ENCODE measurements around the gene CALD1. TPM values are rescaled to one million over a fixed set of nuclear protein-coding genes. Genes with fewer than 3 reads are reported as not detected.

Gene CALD1
- polyA plus RNA-seq, 1 donor (not counting 4 experiments of a cell fraction or from before 2014, with no cell fraction given), result 229 TPM

DNA sequence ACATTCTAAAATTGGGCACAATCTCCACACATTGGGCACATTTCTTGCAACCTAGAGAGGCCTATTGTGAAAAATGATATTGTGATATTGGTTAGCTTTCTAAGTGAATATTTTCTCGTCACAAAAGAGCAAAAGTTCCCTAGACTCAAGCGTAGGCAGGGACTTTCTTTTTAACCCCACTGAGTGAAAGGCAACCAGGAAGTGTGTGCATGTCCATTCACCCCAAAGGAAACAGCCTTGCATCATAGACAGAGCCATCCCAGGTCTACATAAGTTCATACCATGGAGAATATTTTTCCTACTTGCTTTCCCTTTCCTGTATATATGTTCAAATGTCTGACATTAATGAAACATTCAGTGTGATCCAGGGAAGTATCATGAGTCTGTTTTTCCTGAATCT, 122.6 kb downstream of the CALD1 start:
- DNase-seq (ENCODE audit: low read depth, low spot score), result no peak
- FAIRE-seq, result no peak
- Histone ChIP-seq H2AFZ (ENCODE audit: control insufficient read depth, low read length) (no peak overlapping the region), H3K79me2 (ENCODE audit: control insufficient read depth, insufficient read depth, low read length) (peaks cover 72% of the 10 kb centered on the region), H3K27ac (ENCODE audit: control insufficient read depth, insufficient read depth, low read length) (no peak overlapping the region), H3K27me3 (ENCODE audit: control insufficient read depth, extremely low read depth, insufficient read depth, low read length) (no peaks in the 10 kb centered on the region), H3K9ac (ENCODE audit: control insufficient read depth, extremely low read depth, insufficient read depth, low read length) (no peak overlapping the region), H3K9me3 (ENCODE audit: control insufficient read depth, low read depth, low read length) (no peaks in the 10 kb centered on the region), H3K9me1 (ENCODE audit: control insufficient read depth, extremely low read depth, insufficient read depth, low read length) (peaks cover 2% of the 10 kb centered on the region), H3K4me1 (ENCODE audit: control insufficient read depth, extremely low read depth, insufficient read depth, low read length) (peaks cover 26% of the 10 kb centered on the region), H3K4me3 (ENCODE audit: control insufficient read depth in 2 of 3, extremely low read depth in 1 of 3, insufficient read depth in 2 of 3, low read depth in 1 of 3, low read length in 3 of 3) (no peak overlapping the region), H3K4me2 (ENCODE audit: control insufficient read depth, extremely low read depth, insufficient read depth, low read depth, low read length) (no peak overlapping the region), H3K36me3 (ENCODE audit: control insufficient read depth in 2 of 2, extremely low read depth in 1 of 2, insufficient read depth in 2 of 2, low read length in 2 of 2) (peaks cover 3 to 4% of the 10 kb centered on the region in 2 experiments), H4K20me1 (ENCODE audit: control insufficient read depth, extremely low read depth, insufficient read depth, low read length) (peaks cover 6% of the 10 kb centered on the region)
- dilution Hi-C loops (cut with MboI; ENCODE audit: extremely low pct_ligation_motif_present, low sequenced_read_pairs), result no loop called here
- TF ChIP-seq EZH2 (IDR thresholded peaks at IDR 0.05; ENCODE audit: low read length), result no peak

DNA sequence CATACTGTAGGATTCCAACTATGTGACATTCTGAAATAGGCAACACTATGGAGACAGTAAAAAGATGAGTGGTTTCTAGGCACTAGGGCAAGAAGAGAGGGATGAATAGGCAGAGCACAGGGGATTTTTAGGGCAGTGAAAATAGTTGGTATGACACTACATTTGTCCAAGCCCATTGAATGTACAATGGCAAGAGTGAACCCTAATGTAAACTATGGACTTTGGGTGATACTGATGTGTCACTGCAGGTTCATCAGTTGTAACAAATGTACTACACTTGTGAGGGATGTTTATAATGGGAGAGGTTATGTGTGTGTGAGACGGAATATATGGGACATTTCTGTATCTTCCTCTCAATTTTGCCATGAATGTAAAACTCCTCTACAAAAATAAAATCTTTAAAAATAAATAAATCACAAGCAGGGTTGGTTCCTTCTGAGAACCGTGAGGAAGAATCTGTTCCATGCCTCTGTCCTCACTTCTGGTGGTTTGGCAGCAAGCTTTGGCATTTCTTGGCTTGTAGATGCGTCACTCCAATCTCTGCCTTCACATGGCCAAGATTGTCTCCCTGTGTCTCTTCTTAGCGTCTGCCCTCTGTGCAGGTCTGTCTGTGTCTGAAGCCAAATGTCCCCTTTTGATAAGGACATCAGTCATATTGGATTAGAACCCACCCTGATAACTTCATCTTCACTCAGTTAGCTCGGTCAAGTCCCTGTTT, 123.8 kb downstream of the CALD1 start:
- H4K20me1 ChIP-seq (ENCODE audit: control insufficient read depth, extremely low read depth, insufficient read depth, low read length), result peaks cover 6% of the 10 kb centered on the region
- no peaks in the 10 kb centered on the region for H3K27me3 ChIP-seq (ENCODE audit: control insufficient read depth, extremely low read depth, insufficient read depth, low read length)
- peaks cover 3 to 4% of the 10 kb centered on the region in 2 experiments for H3K36me3 ChIP-seq (ENCODE audit: control insufficient read depth in 2 of 2, extremely low read depth in 1 of 2, insufficient read depth in 2 of 2, low read length in 2 of 2)
- TF ChIP-seq EZH2 (IDR thresholded peaks at IDR 0.05; ENCODE audit: low read length), result no peak
- TF ChIP-seq, protein P1, sequence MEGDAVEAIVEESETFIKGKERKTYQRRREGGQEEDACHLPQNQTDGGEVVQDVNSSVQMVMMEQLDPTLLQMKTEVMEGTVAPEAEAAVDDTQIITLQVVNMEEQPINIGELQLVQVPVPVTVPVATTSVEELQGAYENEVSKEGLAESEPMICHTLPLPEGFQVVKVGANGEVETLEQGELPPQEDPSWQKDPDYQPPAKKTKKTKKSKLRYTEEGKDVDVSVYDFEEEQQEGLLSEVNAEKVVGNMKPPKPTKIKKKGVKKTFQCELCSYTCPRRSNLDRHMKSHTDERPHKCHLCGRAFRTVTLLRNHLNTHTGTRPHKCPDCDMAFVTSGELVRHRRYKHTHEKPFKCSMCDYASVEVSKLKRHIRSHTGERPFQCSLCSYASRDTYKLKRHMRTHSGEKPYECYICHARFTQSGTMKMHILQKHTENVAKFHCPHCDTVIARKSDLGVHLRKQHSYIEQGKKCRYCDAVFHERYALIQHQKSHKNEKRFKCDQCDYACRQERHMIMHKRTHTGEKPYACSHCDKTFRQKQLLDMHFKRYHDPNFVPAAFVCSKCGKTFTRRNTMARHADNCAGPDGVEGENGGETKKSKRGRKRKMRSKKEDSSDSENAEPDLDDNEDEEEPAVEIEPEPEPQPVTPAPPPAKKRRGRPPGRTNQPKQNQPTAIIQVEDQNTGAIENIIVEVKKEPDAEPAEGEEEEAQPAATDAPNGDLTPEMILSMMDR (optimal IDR thresholded peaks at IDR 0.05 in 1 of 3, IDR thresholded peaks at IDR 0.05 in 1 of 3, conservative IDR thresholded peaks at IDR 0.05 in 1 of 3; ENCODE audit: extremely low read depth in 1 of 3, insufficient read depth in 2 of 3, low read length in 3 of 3), result no peak
- DNase-seq (ENCODE audit: low read depth, low spot score) (no peak), FAIRE-seq (no peak)
- H3K4me1 ChIP-seq (ENCODE audit: control insufficient read depth, extremely low read depth, insufficient read depth, low read length), result peaks cover 37% of the 10 kb centered on the region
- H3K4me2 ChIP-seq (ENCODE audit: control insufficient read depth, extremely low read depth, insufficient read depth, low read depth, low read length), result no peak overlapping the region
- H3K27ac ChIP-seq (ENCODE audit: control insufficient read depth, insufficient read depth, low read length), result no peak overlapping the region
- no peak overlapping the region for H3K4me3 ChIP-seq (ENCODE audit: control insufficient read depth in 2 of 3, extremely low read depth in 1 of 3, insufficient read depth in 2 of 3, low read depth in 1 of 3, low read length in 3 of 3)
- H3K9me3 ChIP-seq (ENCODE audit: control insufficient read depth, low read depth, low read length), result no peaks in the 10 kb centered on the region
- H3K9ac ChIP-seq (ENCODE audit: control insufficient read depth, extremely low read depth, insufficient read depth, low read length), result no peak overlapping the region
- H3K9me1 ChIP-seq (ENCODE audit: control insufficient read depth, extremely low read depth, insufficient read depth, low read length), result peaks cover 2% of the 10 kb centered on the region
- no peak overlapping the region for H2AFZ ChIP-seq (ENCODE audit: control insufficient read depth, low read length)
- peaks cover 66% of the 10 kb centered on the region for H3K79me2 ChIP-seq (ENCODE audit: control insufficient read depth, insufficient read depth, low read length)
- dilution Hi-C loops (cut with MboI; ENCODE audit: extremely low pct_ligation_motif_present, low sequenced_read_pairs), result no loop called here

All from keratinocyte (primary cell).